GM12878 (cell line): ENCODE measurements around the gene PLEKHM3. TPM values are rescaled to one million over a fixed set of nuclear protein-coding genes. Genes with fewer than 3 reads are reported as not detected.

ENCODE experiments used
- ATAC-seq: fragments of 200-7000 bp; cut with Tn5 transposase; 3 replicates; pipeline ENCODE4 v1.9.1; 2020; ENCODE audit warnings: mild to moderate bottlenecking, moderate library complexity
- BruUV-seq: library from RNA; stranded (reverse); fragments of 400-500 nt; replicated peaks from 2 replicates; lab custom pipeline; 2021; lab: Mats Ljungman, UMichigan
- CTCF ChIA-PET: fragments of 300-600 bp; sonication (Branson Sonifier 250); formaldehyde crosslinking; extraction: SDS; loops from one replicate; lab custom pipeline; 2021; ENCODE audit warnings: inconsistent platforms; lab: Yijun Ruan, JAX
- POLR2A ChIA-PET: fragments of 350-600 bp; formaldehyde crosslinking; extraction: SDS; loops from one replicate; lab custom pipeline; 2021; ENCODE audit warnings: inconsistent platforms; lab: Charles Lee
- RAD21 ChIA-PET: fragments of 300-600 bp; sonication (Branson Sonifier 250); formaldehyde crosslinking; loops from one replicate; lab custom pipeline; 2023; ENCODE audit warnings: antibody characterized with exemption; ENCODE audit not compliant: unreplicated experiment; lab: Charles Lee
- SMC1A ChIA-PET: fragments of 300-600 bp; sonication (Branson Sonifier 250); formaldehyde crosslinking; loops from one replicate; lab custom pipeline; 2023; ENCODE audit not compliant: unreplicated experiment, uncharacterized antibody; lab: Charles Lee
- DNase-seq: peaks from one replicate; pipeline ENCODE4 v3.0.0-alpha.2; 2011; ENCODE audit warnings: low read depth, low spot score
- FAIRE-seq: peaks from 3 replicates; lab custom pipeline; 2011; peaks lifted over from hg19 to GRCh38; lab: Jason Lieb, UNC
- H2AFZ ChIP-seq: 2 replicates; pipeline ENCODE4 v1.6.0; 2011; ENCODE audit warnings: low read depth, low read length, control low read depth; ENCODE audit not compliant: control insufficient read depth
- H3K27ac ChIP-seq: 2 replicates; pipeline ENCODE4 v1.5.1; 2011; ENCODE audit warnings: control low read depth; ENCODE audit not compliant: control insufficient read depth, insufficient read depth
- H3K27me3 ChIP-seq, 2 experiments: replicated peaks in 1 of 2; 2 replicates each; pipeline versions ENCODE4 v1.6.0 to v1.6.1; 2011; ENCODE audit warnings: low read length in 1 of 2; ENCODE audit not compliant: control insufficient read depth in 2 of 2, insufficient read depth in 2 of 2
- H3K36me3 ChIP-seq, 2 experiments: 2 replicates each; pipeline ENCODE4 v1.5.1; 2011; ENCODE audit warnings: low read length in 1 of 2; ENCODE audit not compliant: control insufficient read depth in 2 of 2, insufficient read depth in 2 of 2
- H3K4me1 ChIP-seq: 2 replicates; pipeline ENCODE4 v1.6.1; 2011; ENCODE audit warnings: mild to moderate bottlenecking, low read length, moderate library complexity, mixed read lengths; ENCODE audit not compliant: control insufficient read depth, insufficient read depth
- H3K4me2 ChIP-seq: 2 replicates; pipeline ENCODE4 v1.6.0; 2011; ENCODE audit warnings: control low read depth; ENCODE audit not compliant: control insufficient read depth, insufficient read depth
- H3K4me3 ChIP-seq: fragments of 200-600 bp; sonication (generic); 2 replicates; pipeline ENCODE4 v1.5.1; 2016
- H3K79me2 ChIP-seq: 2 replicates; pipeline ENCODE4 v1.6.0; 2011; ENCODE audit warnings: low read length; ENCODE audit not compliant: control insufficient read depth, insufficient read depth
- H3K9ac ChIP-seq: 2 replicates; pipeline ENCODE4 v1.8.0; 2011; ENCODE audit warnings: low read length, control low read depth, mixed read lengths; ENCODE audit not compliant: control insufficient read depth, insufficient read depth
- H3K9me3 ChIP-seq: replicated peaks from 3 replicates; pipeline ENCODE4 v1.5.1; 2011; ENCODE audit warnings: mild to moderate bottlenecking, low read length; ENCODE audit not compliant: control insufficient read depth, insufficient read depth
- H4K20me1 ChIP-seq: 2 replicates; pipeline ENCODE4 v1.6.0; 2011; ENCODE audit not compliant: control insufficient read depth, insufficient read depth
- BCL3 ChIP-seq: IDR thresholded peaks from 2 replicates; pipeline ENCODE4 v1.6.1; 2011; ENCODE audit warnings: borderline replicate concordance, low read depth, mild to moderate bottlenecking, moderate library complexity, low read length; ENCODE audit not compliant: insufficient read depth, poor library complexity, severe bottlenecking
- BMI1 ChIP-seq: fragments of 450-650 bp; IDR thresholded peaks from 2 replicates; pipeline ENCODE4 v1.6.1; 2016; ENCODE audit warnings: mild to moderate bottlenecking, moderate library complexity, borderline replicate concordance
- CEBPB ChIP-seq, 2 experiments: fragments of 150-350 bp in 1 of 2; IDR thresholded peaks; 2 replicates each; pipeline ENCODE4 v1.6.1; 2012 to 2014; ENCODE audit warnings: low read depth in 2 of 2, low read length in 2 of 2, borderline replicate concordance in 1 of 2, inconsistent platforms in 1 of 2
- CHD1 ChIP-seq: IDR thresholded peaks from 2 replicates; pipeline ENCODE4 v1.6.1; 2012; ENCODE audit warnings: low read depth, low read length, improper control_type of control experiment
- E2F8 ChIP-seq: fragments of 450-650 bp; IDR thresholded peaks from 2 replicates; pipeline ENCODE4 v1.6.1; 2018; ENCODE audit warnings: mild to moderate bottlenecking, low read depth, moderate library complexity; ENCODE audit not compliant: partially characterized antibody
- EGR1 ChIP-seq, 2 experiments: IDR thresholded peaks; 1 replicate in 1 of 2; 2 replicates in 1 of 2; pipeline ENCODE4 v1.6.1; 2011 to 2012; ENCODE audit warnings: low read depth in 2 of 2, low read length in 2 of 2, borderline replicate concordance in 1 of 2, mild to moderate bottlenecking in 1 of 2, moderate library complexity in 1 of 2
- FOXM1 ChIP-seq: IDR thresholded peaks from 2 replicates; pipeline ENCODE4 v1.6.1; 2012; ENCODE audit warnings: low read depth, mild to moderate bottlenecking, inconsistent platforms, low read length, moderate library complexity
- NFYB ChIP-seq: IDR thresholded peaks from 2 replicates; pipeline ENCODE4 v1.6.1; 2011; ENCODE audit warnings: low read depth, mild to moderate bottlenecking, low read length, improper control_type of control experiment, moderate library complexity; ENCODE audit not compliant: insufficient read depth
- PAX5 ChIP-seq: IDR thresholded peaks from 2 replicates; pipeline ENCODE4 v1.6.1; 2011; ENCODE audit warnings: low read depth, low read length, borderline replicate concordance
- SMAD1 ChIP-seq: fragments of 450-650 bp; IDR thresholded peaks from 2 replicates; pipeline ENCODE4 v1.6.1; 2018; ENCODE audit warnings: mild to moderate bottlenecking, low read depth; ENCODE audit not compliant: partially characterized antibody
- TCF7 ChIP-seq: IDR thresholded peaks from 2 replicates; pipeline ENCODE4 v1.6.1; 2014; ENCODE audit warnings: antibody characterized with exemption, borderline replicate concordance
- YY1 ChIP-seq: IDR thresholded peaks from 2 replicates; pipeline ENCODE4 v1.6.1; 2011; ENCODE audit warnings: low read depth, mild to moderate bottlenecking, low read length
- ZZZ3 ChIP-seq: IDR thresholded peaks from 2 replicates; pipeline ENCODE4 v1.6.1; 2011; ENCODE audit warnings: low read depth; ENCODE audit not compliant: control insufficient read depth, insufficient read length
- WGBS: methylation state at CpG from one replicate; pipeline ENCODE4 v1.1.6; 2016; ENCODE audit warnings: low lambda C conversion rate; ENCODE audit not compliant: insufficient replicate concordance, insufficient coverage; ENCODE audit errors: missing lambda C conversion rate; 5-methylcytosine and 5-hydroxymethylcytosine counted together
- in situ Hi-C: fragments of 300-500 bp; cut with MboI; formaldehyde crosslinking; loops from 9 replicates; pipeline ENCODE4 v1.14.3; 2018; ENCODE audit warnings: mixed read lengths
- intact Hi-C: fragments of 100-400 bp; cut with micrococcal nuclease; formaldehyde crosslinking; loops from one replicate; pipeline ENCODE4 v1.14.2; 2022; ENCODE audit not compliant: unreplicated experiment
- polyA plus RNA-seq, 11 experiments: library from polyadenylated mRNA; depleted of rRNA in 4 of 11; unstranded in 6 of 11; stranded (reverse) in 5 of 11; fragments of >200 nt; fragmentation: Nextera tagmentation in 4 of 11; fragmentation: Illumina TruSeq in 1 of 11; extraction: Ambion mirVana in 4 of 11; extraction: Trizol in 1 of 11; gene quantifications; 1 replicate in 1 of 11; 2 replicates in 10 of 11; pipeline versions ENCODE4 v1.2.1 to v1.2.3, GENCODE V29; 2011 to 2016; ENCODE audit warnings: inconsistent platforms in 2 of 11, missing spikeins in 2 of 11, low read depth in 1 of 11
- total RNA-seq, 4 experiments: library from RNA; depleted of rRNA in 3 of 4; stranded (reverse); fragments of >200 nt in 3 of 4; fragmentation: Illumina TruSeq in 1 of 4; extraction: Trizol in 1 of 4; gene quantifications; 2 replicates each; pipeline versions ENCODE4 v1.2.1 to v1.2.3, GENCODE V29; 2013 to 2021

The PLEKHM3 gene
- total and polyA plus RNA-seq, 10 of the 15 experiments (the other 5 are each of a cell fraction or from before 2014, with no cell fraction given), result 1.4 to 5.6 (median 3.0) TPM

- H3K4me2 ChIP-seq, result no peak overlapping the region
- no peaks in the 10 kb centered on the region for H3K79me2 ChIP-seq
- POLR2A ChIA-PET, result interaction anchor here (0.5 kb wide), 1 partner anchor 226 kb away, joined by 5 read pairs; no protein-coding TSS in a partner anchor
- TF ChIP-seq EGR1 (IDR thresholded peaks at IDR 0.05; ENCODE audit: borderline replicate concordance in 1 of 2, low read depth in 2 of 2, low read length in 2 of 2) (no peak), FOXM1 (no peak), CEBPB (IDR thresholded peaks at IDR 0.05; ENCODE audit: borderline replicate concordance in 1 of 2, low read depth in 2 of 2, low read length in 2 of 2) (no peak), SMAD1 (no peak), PAX5 (no peak), ZZZ3 (no peak), TCF7 (no peak)
- SMC1A ChIA-PET, result interaction anchor here (1.0 kb wide), 1 partner anchor 9 kb away, joined by 3 read pairs; no protein-coding TSS in a partner anchor
- H3K36me3 ChIP-seq, result no peaks in the 10 kb centered on the region
- no peaks in the 10 kb centered on the region for H3K9me3 ChIP-seq
- in situ Hi-C loops (no loop called here), intact Hi-C loops (no loop called here)
- ATAC-seq (no peak), FAIRE-seq (no peak), DNase-seq (no peak)
- no peak overlapping the region for H2AFZ ChIP-seq
- H4K20me1 ChIP-seq, result no peaks in the 10 kb centered on the region
- H3K9ac ChIP-seq, result no peak overlapping the region
- no peak overlapping the region for H3K4me3 ChIP-seq
- RAD21 ChIA-PET, result no interaction called here
- no TSS peak for BruUV-seq
- peaks cover 8% of the 10 kb centered on the region; the same call in 1 of the 2 replicates for H3K4me1 ChIP-seq
- CTCF ChIA-PET, result interaction anchor here (0.6 kb wide), 1 partner anchor 272 kb away, joined by 5 read pairs; no protein-coding TSS in a partner anchor
- no peak overlapping the region for H3K27ac ChIP-seq
- 85% methylated on average over 1 of the region's 1 CpG for WGBS
- no peaks in the 10 kb centered on the region for H3K27me3 ChIP-seq
These were observed 33.4 kb downstream of the PLEKHM3 start for GRCh38 chr2:207991944-207992343.

- no peak for DNase-seq
- no TSS peak for BruUV-seq
- no peak overlapping the region for H3K4me3 ChIP-seq
- no peaks in the 10 kb centered on the region for H3K9me3 ChIP-seq
- no peaks in the 10 kb centered on the region for H4K20me1 ChIP-seq
- H3K4me2 ChIP-seq, result no peak overlapping the region
- H3K79me2 ChIP-seq, result no peaks in the 10 kb centered on the region
- ChIA-PET CTCF (interaction anchor here (1.1 kb wide), 1 partner anchor 50 kb away, joined by 4 read pairs; no protein-coding TSS in a partner anchor), POLR2A (no interaction called here), RAD21 (no interaction called here), SMC1A (interaction anchor here (1.2 to 1.4 kb wide), 2 partner anchors 18 to 245 kb away, joined by 3 read pairs; no protein-coding TSS in a partner anchor)
- intact Hi-C loops, result no loop called here
- no peaks in the 10 kb centered on the region for H3K36me3 ChIP-seq
- in situ Hi-C loops, result no loop called here
- peaks cover 8% of the 10 kb centered on the region; the same call in 1 of the 2 replicates for H3K4me1 ChIP-seq
- FAIRE-seq, result no peak
- H3K27me3 ChIP-seq, result no peaks in the 10 kb centered on the region
- no peak overlapping the region for H3K27ac ChIP-seq
- ATAC-seq, result no peak
- no peak overlapping the region for H3K9ac ChIP-seq
- H2AFZ ChIP-seq, result no peak overlapping the region
- TF ChIP-seq YY1 (no peak), EGR1 (IDR thresholded peaks at IDR 0.05; ENCODE audit: borderline replicate concordance in 1 of 2, low read depth in 2 of 2, low read length in 2 of 2) (no peak), BMI1 (no peak), BCL3 (no peak), NFYB (no peak), CHD1 (no peak), SMAD1 (no peak), E2F8 (no peak)
These were observed 34.5 kb downstream of the PLEKHM3 start for GRCh38 chr2:207990784-207991183.
